NOMO-1 treated with dmso at 0.1 percent for 144 hours (cell line): ENCODE measurements around the gene PSAP.

Source experiments
- DNase-seq: peaks from one replicate; lab custom pipeline; 2025; ENCODE audit not compliant: unreplicated experiment; lab: John Stamatoyannopoulos, UW

Gene PSAP

GRCh38 chr10:71788954-71789353 is 62.1 kb downstream of the PSAP start:
- DNase-seq = no peak

GRCh38 chr10:71784679-71785272 is 66.3 kb downstream of the PSAP start:
- DNase-seq = no peak

- no peak for DNase-seq
Observed at GRCh38 chr10:71783917-71784678, 67.0 kb downstream of the PSAP start.

- DNase-seq = no peak
Observed at GRCh38 chr10:71782917-71783490, 68.0 kb downstream of the PSAP start.

GRCh38 chr10:71782221-71782916 is 68.7 kb downstream of the PSAP start:
- no peak for DNase-seq

- no peak for DNase-seq
Observed at GRCh38 chr10:71780719-71781118, 70.3 kb downstream of the PSAP start.

GRCh38 chr10:71780156-71780555 is 70.9 kb downstream of the PSAP start:
- no peak for DNase-seq

GRCh38 chr10:71779641-71780040 is 71.4 kb downstream of the PSAP start:
- DNase-seq = no peak

GRCh38 chr10:71778071-71778825 is 72.8 kb downstream of the PSAP start:
- no peak for DNase-seq

GRCh38 chr10:71777213-71777985 is 73.7 kb downstream of the PSAP start:
- no peak for DNase-seq

GRCh38 chr10:71776481-71776925 is 74.5 kb downstream of the PSAP start:
- DNase-seq = peak; percentile 33

GRCh38 chr10:71774916-71775702 is 75.9 kb downstream of the PSAP start:
- DNase-seq = peak; percentile 90

- peak; percentile 89 for DNase-seq
Observed at GRCh38 chr10:71773221-71773971, 77.7 kb downstream of the PSAP start, which contains the start of gene VSIR. Gene VSIR (minus strand): TSS chr10:71773520. CDS start chr10:71773439, 81 bp downstream.

- no peak for DNase-seq
Observed at GRCh38 chr10:71772832-71773220, 78.2 kb downstream of the PSAP start.

- DNase-seq = no peak
Observed at GRCh38 chr10:71771821-71772617, 79.0 kb downstream of the PSAP start.

GRCh38 chr10:71771204-71771603 is 79.8 kb downstream of the PSAP start:
- DNase-seq = no peak

- DNase-seq = no peak
Observed at GRCh38 chr10:71770789-71771188, 80.3 kb downstream of the PSAP start.

GRCh38 chr10:71770255-71770654 is 80.8 kb downstream of the PSAP start:
- no peak for DNase-seq
